GDM1 (cell line): Measurements from ENCODE around the gene CRYGD.
"Not testable (repeated sequence)": the region's sequence is repeated elsewhere in the genome, so short reads cannot be mapped to it uniquely, and the experiment has no call there.

ENCODE experiments used
- DNase-seq: peaks from one replicate; lab custom pipeline; 2025; lab: John Stamatoyannopoulos, UW

CRYGD gene

GRCh38 chr2:208124013-208124715 lies at the start of gene CRYGD:
CRYGD (minus strand) TSS chr2:208124524; CDS start chr2:208124473, 51 bp downstream.
- not testable (repeated sequence) for DNase-seq

- peak; percentile 67 for DNase-seq
These were observed 47.8 kb upstream of the CRYGD start for GRCh38 chr2:208172125-208172524.

- no peak for DNase-seq
These were observed 40.8 kb upstream of the CRYGD start for GRCh38 chr2:208164951-208165755.

GRCh38 chr2:208163489-208163888 lies 39.2 kb upstream of the CRYGD start, which contains the start of gene CRYGA:
CRYGA (minus strand) TSS chr2:208163589; CDS start chr2:208163556, 33 bp downstream.
- no peak for DNase-seq

- DNase-seq: no peak
These were observed 32.1 kb upstream of the CRYGD start for GRCh38 chr2:208156439-208156838.

GRCh38 chr2:208153156-208153555 lies 28.8 kb upstream of the CRYGD start:
- DNase-seq: no peak

GRCh38 chr2:208150956-208151355 lies 26.6 kb upstream of the CRYGD start:
- peak; percentile 43 for DNase-seq

- no peak for DNase-seq
These were observed 25.8 kb upstream of the CRYGD start for GRCh38 chr2:208150094-208150493.

- DNase-seq: no peak
These were observed 24.5 kb upstream of the CRYGD start for GRCh38 chr2:208148803-208149202.

- DNase-seq: no peak
These were observed 23.4 kb upstream of the CRYGD start for GRCh38 chr2:208147759-208148158.

GRCh38 chr2:208147008-208147407 lies 22.7 kb upstream of the CRYGD start:
- no peak for DNase-seq

- DNase-seq: no peak
These were observed 21.7 kb upstream of the CRYGD start, which contains the start of gene CRYGB for GRCh38 chr2:208146006-208146405. CRYGB (minus strand) TSS chr2:208146158; CDS start chr2:208146120, 38 bp downstream.

GRCh38 chr2:208142925-208143799 lies 18.8 kb upstream of the CRYGD start:
- no peak for DNase-seq

GRCh38 chr2:208142240-208142924 lies 18.1 kb upstream of the CRYGD start:
- DNase-seq: no peak

GRCh38 chr2:208139447-208139846 lies 15.1 kb upstream of the CRYGD start:
- DNase-seq: no peak

GRCh38 chr2:208138334-208138733 lies 14.0 kb upstream of the CRYGD start:
- DNase-seq: not testable (repeated sequence)

GRCh38 chr2:208136716-208137094 lies 12.4 kb upstream of the CRYGD start:
- DNase-seq: no peak

GRCh38 chr2:208135794-208136715 lies 11.7 kb upstream of the CRYGD start:
- no peak for DNase-seq

GRCh38 chr2:208134928-208135586 lies 10.7 kb upstream of the CRYGD start:
- DNase-seq: peak; percentile 86

GRCh38 chr2:208130712-208131110 lies 6.4 kb upstream of the CRYGD start:
- no peak for DNase-seq
